SK-N-MC (cell line): ENCODE measurements around the gene IRF3.
"Not testable (repeated sequence)": the region's sequence is repeated elsewhere in the genome, so short reads cannot be mapped to it uniquely, and the experiment has no call there.

Experiments
- EZH2 ChIP-seq: fragments of 200-600 bp; sonication (generic); IDR thresholded peaks from one replicate; pipeline ENCODE4 v1.6.1; 2017; ENCODE audit warnings: antibody characterized with exemption
- FOXP2 ChIP-seq: optimal IDR thresholded peaks from 2 replicates; pipeline ENCODE3; 2011; ENCODE audit warnings: mild to moderate bottlenecking, moderate library complexity; ENCODE audit not compliant: insufficient read depth; ENCODE audit errors: extremely low read length, control extremely low read depth
- POLR2AphosphoS5 ChIP-seq: IDR thresholded peaks from 2 replicates; pipeline ENCODE4 v1.6.1; 2012; ENCODE audit warnings: mild to moderate bottlenecking, low read depth, low read length, borderline replicate concordance

DNA sequence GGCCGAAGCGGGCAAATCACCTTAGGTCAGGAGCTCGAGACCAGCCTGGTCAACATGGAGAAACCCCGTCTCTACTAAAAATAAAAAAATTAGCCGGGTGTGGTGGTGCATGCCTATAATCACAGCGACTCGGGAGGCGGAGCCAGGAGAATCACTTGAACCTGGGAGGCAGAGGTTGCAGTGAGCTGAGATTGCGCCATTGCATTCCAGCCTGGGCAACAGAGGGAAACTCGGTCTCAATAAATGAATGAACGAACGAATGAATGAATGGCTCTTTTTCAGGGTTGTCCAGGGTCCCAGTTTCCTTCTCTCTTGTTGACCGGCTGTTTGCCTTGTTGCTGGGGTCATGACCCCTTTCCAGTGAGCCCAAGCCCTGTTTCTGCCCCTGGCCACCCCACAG, 47.8 kb downstream of the IRF3 start:
- not testable (repeated sequence) for TF ChIP-seq POLR2AphosphoS5, EZH2, FOXP2
